Keratinocyte (primary cell): Measurements from ENCODE around the gene DNAJB2. TPM values are rescaled to one million over a fixed set of nuclear protein-coding genes. Genes with fewer than 3 reads are reported as not detected.
A peak's percentile ranks its signal among the peaks of the same experiment; 100 is the strongest.

ENCODE experiments used
- DNase-seq: peaks from one replicate; pipeline ENCODE4 v3.0.0-alpha.2; 2011; ENCODE audit warnings: low read depth, missing footprints, low spot score
- FAIRE-seq: peaks from 2 replicates; lab custom pipeline; 2011; peaks lifted over from hg19 to GRCh38; lab: Jason Lieb, UNC
- H2AFZ ChIP-seq: 2 replicates; pipeline ENCODE4 v1.6.0; 2012; ENCODE audit warnings: low read length, control low read depth, inconsistent platforms; ENCODE audit not compliant: control insufficient read depth
- H3K27ac ChIP-seq: 2 replicates; pipeline ENCODE4 v1.5.1; 2011; ENCODE audit warnings: low read length; ENCODE audit not compliant: control insufficient read depth, insufficient read depth
- H3K27me3 ChIP-seq: 3 replicates; pipeline ENCODE4 v1.6.0; 2011; ENCODE audit warnings: low read length; ENCODE audit not compliant: control insufficient read depth, insufficient read depth; ENCODE audit errors: extremely low read depth
- H3K36me3 ChIP-seq, 2 experiments: 2 replicates in 1 of 2; 3 replicates in 1 of 2; pipeline ENCODE4 v1.5.1; 2011; ENCODE audit warnings: low read length in 2 of 2, mild to moderate bottlenecking in 1 of 2; ENCODE audit not compliant: control insufficient read depth in 2 of 2, insufficient read depth in 2 of 2; ENCODE audit errors: extremely low read depth in 1 of 2
- H3K4me1 ChIP-seq: 3 replicates; pipeline ENCODE4 v1.5.1; 2011; ENCODE audit warnings: low read length; ENCODE audit not compliant: control insufficient read depth, insufficient read depth; ENCODE audit errors: extremely low read depth
- H3K4me2 ChIP-seq: 3 replicates; pipeline ENCODE4 v1.6.0; 2011; ENCODE audit warnings: low read depth, low read length; ENCODE audit not compliant: control insufficient read depth, insufficient read depth; ENCODE audit errors: extremely low read depth
- H3K4me3 ChIP-seq, 3 experiments: fragments of 200-600 bp in 1 of 3; sonication (generic) in 1 of 3; 2 replicates in 2 of 3; 3 replicates in 1 of 3; pipeline ENCODE4 v1.5.1; 2011 to 2016; ENCODE audit warnings: low read length in 3 of 3, mild to moderate bottlenecking in 3 of 3, control low read depth in 2 of 3, inconsistent platforms in 1 of 3, low read depth in 1 of 3, mixed read lengths in 1 of 3, mixed run types in 1 of 3, moderate library complexity in 1 of 3; ENCODE audit not compliant: control insufficient read depth in 2 of 3, insufficient read depth in 2 of 3; ENCODE audit errors: extremely low read depth in 1 of 3
- H3K79me2 ChIP-seq: 2 replicates; pipeline ENCODE4 v1.6.0; 2012; ENCODE audit warnings: low read length; ENCODE audit not compliant: control insufficient read depth, insufficient read depth
- H3K9ac ChIP-seq: 3 replicates; pipeline ENCODE4 v1.6.0; 2011; ENCODE audit warnings: low read length; ENCODE audit not compliant: control insufficient read depth, insufficient read depth; ENCODE audit errors: extremely low read depth
- H3K9me1 ChIP-seq: 3 replicates; pipeline ENCODE4 v1.6.0; 2011; ENCODE audit warnings: low read length; ENCODE audit not compliant: control insufficient read depth, insufficient read depth; ENCODE audit errors: extremely low read depth
- H3K9me3 ChIP-seq: 2 replicates; pipeline ENCODE4 v1.5.1; 2012; ENCODE audit warnings: low read depth, low read length; ENCODE audit not compliant: control insufficient read depth
- H4K20me1 ChIP-seq: 3 replicates; pipeline ENCODE4 v1.6.0; 2011; ENCODE audit warnings: low read length; ENCODE audit not compliant: control insufficient read depth, insufficient read depth; ENCODE audit errors: extremely low read depth
- EZH2 ChIP-seq: IDR thresholded peaks from one replicate; pipeline ENCODE4 v1.6.1; 2012; ENCODE audit warnings: inconsistent platforms, mild to moderate bottlenecking, low read length, moderate library complexity
- dilution Hi-C: fragments of 300-500 bp; cut with MboI; formaldehyde crosslinking; loops from one replicate; pipeline ENCODE4 v1.7.0; 2020; ENCODE audit warnings: low sequenced_read_pairs; ENCODE audit not compliant: extremely low pct_ligation_motif_present
- polyA plus RNA-seq, 5 experiments: library from polyadenylated mRNA; depleted of rRNA in 3 of 5; stranded (reverse) in 3 of 5; stranded (forward) in 1 of 5; unstranded in 1 of 5; fragments of >200 nt; gene quantifications; 1 replicate in 1 of 5; 2 replicates in 3 of 5; 3 replicates in 1 of 5; pipeline versions ENCODE4 v1.2.1 to v1.2.3, GENCODE V29; 2011 to 2012; ENCODE audit warnings: missing spikeins in 2 of 5, low read depth in 1 of 5, low replicate concordance in 1 of 5
- TF ChIP-seq, protein P1 (sequence below), 3 experiments: IDR thresholded peaks in 1 of 3; conservative IDR thresholded peaks in 1 of 3; optimal IDR thresholded peaks in 1 of 3; 2 replicates in 2 of 3; 3 replicates in 1 of 3; pipeline versions ENCODE3 to v1.5.1; 2011; ENCODE audit warnings: low read length in 3 of 3, mild to moderate bottlenecking in 3 of 3, moderate library complexity in 2 of 3, control low read depth in 1 of 3, inconsistent platforms in 1 of 3; ENCODE audit not compliant: insufficient read depth in 2 of 3; ENCODE audit errors: extremely low read depth in 1 of 3

DNAJB2 gene
- polyA plus RNA-seq, 1 donor (not counting 4 experiments of a cell fraction or from before 2014, with no cell fraction given) = 51.7 TPM

DNA sequence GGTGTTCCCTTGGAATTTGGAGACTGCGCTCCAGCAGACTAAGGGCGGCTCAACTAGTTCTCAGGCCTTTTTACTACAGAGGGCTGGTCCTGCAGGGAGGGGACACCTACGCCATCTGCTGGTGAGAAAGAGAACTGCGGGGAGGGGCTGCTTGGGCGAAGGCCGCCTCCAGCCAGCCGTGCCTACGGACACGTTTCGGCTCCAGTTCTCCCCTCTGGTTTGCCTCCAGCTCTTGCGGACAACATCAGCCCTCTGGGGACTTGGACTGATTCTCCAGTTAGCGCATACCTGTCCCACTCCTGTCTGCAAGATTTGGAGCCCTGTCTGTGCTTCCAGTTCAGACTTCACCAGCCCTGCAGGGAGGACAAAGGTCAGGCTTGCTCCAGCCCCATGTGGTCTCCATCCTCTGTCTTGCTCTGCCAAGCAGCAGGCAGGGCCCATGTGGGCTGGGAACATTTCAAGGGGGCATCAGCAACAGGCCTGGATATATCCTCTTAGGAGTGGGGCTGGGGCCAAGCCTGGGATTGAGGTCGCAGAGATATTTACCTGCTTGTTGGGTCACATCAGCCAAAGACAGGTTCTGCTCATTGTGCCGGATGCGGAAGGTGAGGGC, 19.7 kb downstream of the DNAJB2 start:
- Histone ChIP-seq H3K9me1 (no peaks in the 10 kb centered on the region), H3K79me2 (no peaks in the 10 kb centered on the region), H4K20me1 (no peaks in the 10 kb centered on the region), H3K27me3 (peaks cover 45% of the 10 kb centered on the region), H2AFZ (no peak overlapping the region), H3K27ac (no peak overlapping the region), H3K9ac (no peak overlapping the region), H3K9me3 (no peaks in the 10 kb centered on the region), H3K4me1 (peaks cover 4% of the 10 kb centered on the region), H3K4me3 (no peak overlapping the region), H3K36me3 (no peaks in the 10 kb centered on the region), H3K4me2 (no peak overlapping the region)
- peak; percentile 50 for DNase-seq
- dilution Hi-C loops = no loop called here
- FAIRE-seq = peak; percentile 74
- TF ChIP-seq EZH2 = no peak
- TF ChIP-seq, protein P1, sequence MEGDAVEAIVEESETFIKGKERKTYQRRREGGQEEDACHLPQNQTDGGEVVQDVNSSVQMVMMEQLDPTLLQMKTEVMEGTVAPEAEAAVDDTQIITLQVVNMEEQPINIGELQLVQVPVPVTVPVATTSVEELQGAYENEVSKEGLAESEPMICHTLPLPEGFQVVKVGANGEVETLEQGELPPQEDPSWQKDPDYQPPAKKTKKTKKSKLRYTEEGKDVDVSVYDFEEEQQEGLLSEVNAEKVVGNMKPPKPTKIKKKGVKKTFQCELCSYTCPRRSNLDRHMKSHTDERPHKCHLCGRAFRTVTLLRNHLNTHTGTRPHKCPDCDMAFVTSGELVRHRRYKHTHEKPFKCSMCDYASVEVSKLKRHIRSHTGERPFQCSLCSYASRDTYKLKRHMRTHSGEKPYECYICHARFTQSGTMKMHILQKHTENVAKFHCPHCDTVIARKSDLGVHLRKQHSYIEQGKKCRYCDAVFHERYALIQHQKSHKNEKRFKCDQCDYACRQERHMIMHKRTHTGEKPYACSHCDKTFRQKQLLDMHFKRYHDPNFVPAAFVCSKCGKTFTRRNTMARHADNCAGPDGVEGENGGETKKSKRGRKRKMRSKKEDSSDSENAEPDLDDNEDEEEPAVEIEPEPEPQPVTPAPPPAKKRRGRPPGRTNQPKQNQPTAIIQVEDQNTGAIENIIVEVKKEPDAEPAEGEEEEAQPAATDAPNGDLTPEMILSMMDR (optimal IDR thresholded peaks at IDR 0.05 in 1 of 3, IDR thresholded peaks at IDR 0.05 in 1 of 3, conservative IDR thresholded peaks at IDR 0.05 in 1 of 3; ENCODE audit: extremely low read depth in 1 of 3, insufficient read depth in 2 of 3, low read length in 3 of 3) = peak in 2 of 3 experiments; percentile 98 to 100

GRCh38 chr2:219299372-219299760, 20.2 kb downstream of the DNAJB2 start:
- Histone ChIP-seq H3K27me3 (peaks cover 45% of the 10 kb centered on the region), H3K4me1 (peaks cover 3% of the 10 kb centered on the region), H2AFZ (no peak overlapping the region), H3K9ac (no peak overlapping the region), H3K27ac (no peak overlapping the region), H3K4me3 (no peak overlapping the region), H3K36me3 (no peaks in the 10 kb centered on the region), H4K20me1 (no peaks in the 10 kb centered on the region), H3K9me3 (no peaks in the 10 kb centered on the region), H3K79me2 (no peaks in the 10 kb centered on the region), H3K9me1 (no peaks in the 10 kb centered on the region), H3K4me2 (no peak overlapping the region)
- FAIRE-seq (no peak), DNase-seq (no peak)
- no peak for TF ChIP-seq EZH2
- TF ChIP-seq, protein P1 (optimal IDR thresholded peaks at IDR 0.05 in 1 of 3, IDR thresholded peaks at IDR 0.05 in 1 of 3, conservative IDR thresholded peaks at IDR 0.05 in 1 of 3; ENCODE audit: extremely low read depth in 1 of 3, insufficient read depth in 2 of 3, low read length in 3 of 3) = no peak
- dilution Hi-C loops = no loop called here
